Lung (tissue), 12 donors: Measurements from ENCODE around the gene ZNF71. TPM values are rescaled to one million over a fixed set of nuclear protein-coding genes. Genes with fewer than 3 reads are reported as not detected.

ENCODE experiments used
- ATAC-seq: fragments of 200-7000 bp; cut with Tn5 transposase; one replicate; pipeline ENCODE4 v1.9.1; 2020; ENCODE audit warnings: moderate number of reproducible peaks; ENCODE audit not compliant: insufficient read depth, low FRiP score
- DNase-seq, 3 donors: peaks; one replicate each; pipeline ENCODE4 v3.0.0-alpha.2; 2013 to 2017
- H3K27ac ChIP-seq, 2 donors: one replicate each; pipeline ENCODE4 v1.5.1; 2013; ENCODE audit warnings: mild to moderate bottlenecking in 2 of 2, moderate library complexity in 2 of 2, control low read depth in 1 of 2, inconsistent platforms in 1 of 2, low read depth in 1 of 2, low read length in 1 of 2
- H3K27me3 ChIP-seq, 3 donors: one replicate each; pipeline ENCODE4 v1.5.1; 2013; ENCODE audit warnings: low read length in 2 of 3; ENCODE audit not compliant: control insufficient read depth in 3 of 3, insufficient read depth in 3 of 3
- H3K36me3 ChIP-seq, 4 donors: one replicate each; pipeline ENCODE4 v1.5.1; 2013; ENCODE audit warnings: low read length in 4 of 4, mild to moderate bottlenecking in 1 of 4, moderate library complexity in 1 of 4; ENCODE audit not compliant: control insufficient read depth in 4 of 4, insufficient read depth in 4 of 4
- H3K4me1 ChIP-seq, 5 donors: one replicate each; pipeline ENCODE4 v1.5.1; 2013; ENCODE audit warnings: low read length in 5 of 5, mild to moderate bottlenecking in 2 of 5, moderate library complexity in 1 of 5; ENCODE audit not compliant: control insufficient read depth in 5 of 5, insufficient read depth in 5 of 5
- H3K4me3 ChIP-seq: one replicate; pipeline ENCODE4 v1.5.1; 2013; ENCODE audit warnings: mild to moderate bottlenecking, control low read depth, moderate library complexity
- H3K9ac ChIP-seq, 2 donors: one replicate each; pipeline ENCODE4 v1.5.1; 2013; ENCODE audit warnings: low read length in 2 of 2, control low read depth in 1 of 2; ENCODE audit not compliant: insufficient read depth in 1 of 2
- H3K9me3 ChIP-seq, 4 donors: one replicate each; pipeline ENCODE4 v1.5.1; 2013; ENCODE audit warnings: low read length in 3 of 4, mild to moderate bottlenecking in 1 of 4, moderate library complexity in 1 of 4; ENCODE audit not compliant: control insufficient read depth in 4 of 4, insufficient read depth in 3 of 4
- WGBS, 2 donors: extraction: QIAGEN DNeasy Blood & Tissue Kit; methylation state at CpG; one replicate each; pipeline ENCODE4 v1.1.7; 2013; 5-methylcytosine and 5-hydroxymethylcytosine counted together
- polyA plus RNA-seq, 2 donors: library from polyadenylated mRNA; stranded (reverse); fragments of 200-250 nt; gene quantifications; one replicate each; pipeline ENCODE4 v1.2.1, GENCODE V29; 2013
- total RNA-seq, 2 donors: library from RNA; depleted of rRNA in 1 of 2; stranded (reverse); fragments of >200 nt in 1 of 2; gene quantifications; one replicate each; pipeline ENCODE4 v1.2.1, GENCODE V29; 2014 to 2021
- TF ChIP-seq, protein P1 (sequence below): IDR thresholded peaks from 2 replicates; pipeline ENCODE4 v1.5.1; 2012; ENCODE audit warnings: mild to moderate bottlenecking; ENCODE audit errors: control extremely low read depth, extremely low read depth
- donor health status: control.
- donor health status: control.
- donor health status: Bipolar disorder and iron deficiency.
- donor health status: healthy.
- donor health status: DM: yes; HTN: yes; CAD: no.

The ZNF71 gene
- total and polyA plus RNA-seq, 4 donors = 2.5 to 8.3 (median 5.8) TPM

DNA sequence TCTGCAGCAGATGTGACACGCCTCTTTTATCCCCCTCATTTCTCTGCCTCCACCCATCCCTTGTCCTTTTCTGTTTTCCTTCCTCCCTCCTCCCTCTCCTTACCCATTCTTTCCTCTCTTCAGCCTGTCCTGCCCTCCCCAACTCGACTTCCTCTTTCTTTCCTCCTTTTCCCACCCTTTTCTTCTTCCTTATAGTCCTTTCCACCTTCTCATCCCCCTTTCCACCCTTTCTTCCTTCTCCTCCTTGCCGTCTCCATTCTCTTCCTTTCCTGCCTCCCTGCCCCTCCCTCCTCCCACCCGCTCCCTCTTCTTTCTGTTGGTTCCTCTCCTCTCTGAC lies 688 bp upstream of the ZNF71 start:
- H3K9ac ChIP-seq = no peak overlapping the region
- H3K9me3 ChIP-seq = peaks cover 0 to 11% (median 6%) of the 10 kb centered on the region in 4 donors
- H3K4me3 ChIP-seq = no peak overlapping the region
- H3K27ac ChIP-seq = no peak overlapping the region
- 62 to 70% methylated on average over 4 of the region's 4 CpGs for WGBS, 2 donors
- peaks cover 0 to 8% (median 4%) of the 10 kb centered on the region in 5 donors for H3K4me1 ChIP-seq
- TF ChIP-seq, protein P1, sequence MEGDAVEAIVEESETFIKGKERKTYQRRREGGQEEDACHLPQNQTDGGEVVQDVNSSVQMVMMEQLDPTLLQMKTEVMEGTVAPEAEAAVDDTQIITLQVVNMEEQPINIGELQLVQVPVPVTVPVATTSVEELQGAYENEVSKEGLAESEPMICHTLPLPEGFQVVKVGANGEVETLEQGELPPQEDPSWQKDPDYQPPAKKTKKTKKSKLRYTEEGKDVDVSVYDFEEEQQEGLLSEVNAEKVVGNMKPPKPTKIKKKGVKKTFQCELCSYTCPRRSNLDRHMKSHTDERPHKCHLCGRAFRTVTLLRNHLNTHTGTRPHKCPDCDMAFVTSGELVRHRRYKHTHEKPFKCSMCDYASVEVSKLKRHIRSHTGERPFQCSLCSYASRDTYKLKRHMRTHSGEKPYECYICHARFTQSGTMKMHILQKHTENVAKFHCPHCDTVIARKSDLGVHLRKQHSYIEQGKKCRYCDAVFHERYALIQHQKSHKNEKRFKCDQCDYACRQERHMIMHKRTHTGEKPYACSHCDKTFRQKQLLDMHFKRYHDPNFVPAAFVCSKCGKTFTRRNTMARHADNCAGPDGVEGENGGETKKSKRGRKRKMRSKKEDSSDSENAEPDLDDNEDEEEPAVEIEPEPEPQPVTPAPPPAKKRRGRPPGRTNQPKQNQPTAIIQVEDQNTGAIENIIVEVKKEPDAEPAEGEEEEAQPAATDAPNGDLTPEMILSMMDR = no peak
- peaks cover 0 to 18% (median 7%) of the 10 kb centered on the region in 4 donors for H3K36me3 ChIP-seq
- DNase-seq (no peak), ATAC-seq (no peak)
- H3K27me3 ChIP-seq = no peaks in the 10 kb centered on the region

DNA sequence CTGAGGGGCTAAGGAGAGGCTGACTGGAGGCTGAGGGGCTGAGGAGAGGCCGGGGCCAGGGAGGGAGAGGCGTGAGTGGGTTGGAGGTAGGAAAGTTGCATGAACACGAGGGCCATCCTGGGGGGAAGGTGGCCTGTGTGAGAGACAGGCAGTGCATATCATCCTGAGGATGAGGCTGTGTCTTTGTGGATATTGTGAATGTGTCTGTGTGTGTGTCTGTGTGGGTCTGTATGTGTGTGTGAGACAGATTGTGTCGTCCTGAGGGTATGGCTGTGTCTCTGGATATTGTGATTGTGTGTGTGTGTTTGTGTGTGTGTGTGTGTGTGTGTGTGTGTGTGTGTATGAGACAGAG lies 422 bp downstream of the ZNF71 start:
- DNase-seq (no peak), ATAC-seq (peak; percentile 25)
- peaks cover 0 to 5% (median 3%) of the 10 kb centered on the region in 4 donors for H3K9me3 ChIP-seq
- peaks cover 0 to 18% (median 8%) of the 10 kb centered on the region in 4 donors for H3K36me3 ChIP-seq
- peak overlapping the region; percentile 20 to 45 for H3K27ac ChIP-seq
- peak overlapping the region; percentile 91 for H3K4me3 ChIP-seq
- H3K4me1 ChIP-seq = peaks cover 0 to 8% (median 4%) of the 10 kb centered on the region in 5 donors
- no peaks in the 10 kb centered on the region for H3K27me3 ChIP-seq
- H3K9ac ChIP-seq = peak overlapping the region; percentile 80 to 94
- 0 to 1% methylated on average over 4 of the region's 4 CpGs for WGBS, 2 donors
- TF ChIP-seq, protein P1 = no peak

DNA sequence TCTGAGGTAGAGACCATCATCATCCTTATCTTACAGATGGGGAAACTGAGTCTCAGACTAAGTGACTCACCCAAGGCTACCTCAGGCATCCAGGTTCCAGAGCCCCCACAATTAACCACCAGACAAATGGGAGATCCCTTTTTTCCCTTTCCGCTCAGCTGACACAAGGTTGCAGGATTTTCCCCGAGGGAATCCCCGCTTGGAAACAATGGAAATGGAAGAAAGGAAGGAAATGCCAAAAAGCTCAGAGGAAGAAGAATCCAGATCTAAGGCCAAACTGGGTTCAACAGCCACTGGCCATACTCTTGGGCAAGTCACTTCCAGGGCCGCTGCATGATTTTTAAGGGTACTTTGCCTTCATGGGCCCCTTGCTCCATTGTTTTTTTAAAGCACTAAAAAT lies 1.6 kb downstream of the ZNF71 start:
- Histone ChIP-seq H3K36me3 (peaks cover 0 to 28% (median 16%) of the 10 kb centered on the region in 4 donors), H3K27ac (no peak overlapping the region), H3K4me3 (no peak overlapping the region), H3K4me1 (peaks cover 0 to 15% (median 4%) of the 10 kb centered on the region in 5 donors), H3K9ac (no peak overlapping the region), H3K27me3 (no peaks in the 10 kb centered on the region), H3K9me3 (peaks cover 0 to 11% (median 8%) of the 10 kb centered on the region in 4 donors)
- TF ChIP-seq, protein P1 = no peak
- no peak for ATAC-seq
- WGBS, 2 donors = 62 to 82% methylated on average over 4 of the region's 4 CpGs
- no peak for DNase-seq

DNA sequence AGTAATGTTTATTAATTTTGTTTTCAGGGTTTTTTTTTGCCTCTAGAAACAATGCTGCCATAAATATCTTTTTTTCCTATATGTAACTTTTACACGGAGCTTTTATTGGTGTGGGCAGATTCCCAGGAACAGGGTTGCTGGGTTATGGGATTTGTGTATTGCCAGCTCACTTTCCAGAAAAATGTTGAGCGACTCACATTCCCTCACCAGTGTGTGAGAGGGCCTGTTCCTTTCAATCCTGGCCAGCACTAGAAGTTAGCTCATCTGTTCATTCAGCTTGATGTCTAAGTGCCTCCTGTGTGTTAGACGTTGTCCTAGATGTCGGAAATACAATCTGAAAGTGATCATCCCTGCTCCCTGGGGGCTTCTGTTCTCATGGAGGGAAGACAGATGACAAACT lies 2.6 kb downstream of the ZNF71 start:
- Histone ChIP-seq H3K27ac (no peak overlapping the region), H3K36me3 (peaks cover 0 to 34% (median 18%) of the 10 kb centered on the region in 4 donors), H3K4me1 (peaks cover 0 to 16% (median 4%) of the 10 kb centered on the region in 5 donors), H3K27me3 (no peaks in the 10 kb centered on the region), H3K9me3 (peaks cover 0 to 12% (median 9%) of the 10 kb centered on the region in 4 donors), H3K4me3 (no peak overlapping the region), H3K9ac (no peak overlapping the region)
- TF ChIP-seq, protein P1 = no peak
- WGBS, 2 donors = 95 to 96% methylated on average over 4 of the region's 4 CpGs
- ATAC-seq (no peak), DNase-seq (no peak)
